ENCODE data around the gene HLA-F. TPM values are rescaled to one million over a fixed set of nuclear protein-coding genes. Genes with fewer than 3 reads are reported as not detected.

HLA-F gene
- total and polyA plus RNA-seq, 9 donors, result 16.3 to 61.6 (median 29.6) TPM

DNA sequence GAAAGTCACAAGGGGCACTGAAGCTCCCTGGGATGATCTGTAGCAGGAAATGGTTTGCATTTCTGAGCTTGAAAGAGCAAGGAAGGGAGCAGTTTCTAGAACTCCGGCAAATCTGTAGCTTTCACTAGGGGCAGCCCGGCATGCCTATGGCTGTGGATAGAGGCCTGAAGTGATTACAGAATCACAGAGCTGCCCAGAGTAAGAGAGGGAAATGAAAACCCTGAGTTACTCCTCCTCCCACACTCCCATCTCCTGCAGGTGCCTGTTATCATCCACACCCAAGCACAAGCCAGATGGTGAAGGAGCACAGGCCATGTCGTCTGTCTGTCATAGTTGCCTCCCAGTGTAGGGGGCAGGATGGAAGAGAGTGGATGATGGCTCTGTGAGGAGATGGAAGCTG is 37.1 kb downstream of the HLA-F start:
- H3K4me3 ChIP-seq, result no peak overlapping the region
- H3K27me3 ChIP-seq, result no peaks in the 10 kb centered on the region
- no peaks in the 10 kb centered on the region for H3K36me3 ChIP-seq
- no peak for DNase-seq
- intact Hi-C loops (cut with DNase I), result no loop called here
- TF ChIP-seq CTCF (IDR thresholded peaks at IDR 0.05), result no peak
- TF ChIP-seq POLR2A (IDR thresholded peaks at IDR 0.05), result no peak
- TF ChIP-seq EP300 (IDR thresholded peaks at IDR 0.05), result no peak
- H3K9me3 ChIP-seq, result no peaks in the 10 kb centered on the region
- no peak overlapping the region for H3K27ac ChIP-seq
- WGBS, 3 donors, result 34 to 53% (median 36%) methylated on average over 2 to 3 of the region's 3 CpGs
- H3K4me1 ChIP-seq (ENCODE audit: insufficient read depth), result no peaks in the 10 kb centered on the region

DNA sequence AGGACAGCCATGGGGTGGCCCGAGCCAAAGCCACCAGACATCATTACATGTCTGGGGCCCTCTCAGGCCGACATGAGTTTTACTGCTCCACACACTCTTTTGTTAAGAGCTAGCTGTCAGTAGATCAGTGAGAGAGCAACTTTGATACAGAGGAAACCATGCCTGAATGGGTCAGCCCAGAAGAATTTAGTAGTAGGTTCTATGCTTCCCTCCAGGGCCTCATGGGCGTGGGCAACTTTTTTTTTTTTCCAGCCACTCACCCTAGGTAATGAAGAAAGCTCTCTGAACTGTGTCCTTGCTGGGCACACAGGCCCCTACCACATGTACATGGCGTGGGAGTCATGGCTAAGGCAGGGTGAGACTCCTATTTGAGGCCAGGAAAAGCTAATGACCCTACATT is 38.8 kb downstream of the HLA-F start:
- H3K4me3 ChIP-seq, result no peak overlapping the region
- H3K9me3 ChIP-seq, result no peaks in the 10 kb centered on the region
- 23 to 33% (median 28%) methylated on average over 4 of the region's 4 CpGs for WGBS, 3 donors
- no peaks in the 10 kb centered on the region for H3K27me3 ChIP-seq
- TF ChIP-seq EP300 (IDR thresholded peaks at IDR 0.05) (no peak), CTCF (IDR thresholded peaks at IDR 0.05) (no peak), POLR2A (IDR thresholded peaks at IDR 0.05) (no peak)
- H3K4me1 ChIP-seq (ENCODE audit: insufficient read depth), result no peaks in the 10 kb centered on the region
- no peaks in the 10 kb centered on the region for H3K36me3 ChIP-seq
- DNase-seq, result no peak
- H3K27ac ChIP-seq, result no peak overlapping the region
- intact Hi-C loops (cut with DNase I), result no loop called here

DNA sequence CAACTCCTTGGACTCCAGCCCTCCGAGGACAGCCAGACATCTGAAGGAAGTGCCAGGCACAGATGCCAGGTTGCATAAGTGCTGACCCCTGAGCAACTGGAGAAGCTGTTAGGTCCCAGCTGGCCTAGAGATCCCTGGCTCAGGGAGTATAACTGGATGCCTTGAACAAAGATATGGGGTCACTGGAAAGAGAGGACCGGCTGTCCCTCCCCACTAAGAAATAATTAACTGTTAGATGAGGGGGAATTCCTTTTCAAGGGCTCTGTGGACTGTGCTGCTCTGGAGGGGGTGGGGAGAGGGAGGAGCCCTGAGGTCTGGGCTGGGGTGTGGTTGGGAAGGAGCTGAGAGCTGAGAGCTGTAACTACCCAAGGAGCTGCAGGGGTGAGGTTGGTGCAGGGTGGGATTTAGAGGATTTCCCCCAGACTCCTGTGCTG is 39.6 kb downstream of the HLA-F start:
- 54 to 60% (median 58%) methylated on average over 2 of the region's 2 CpGs for WGBS, 3 donors
- intact Hi-C loops (cut with DNase I), result no loop called here
- no peak overlapping the region for H3K4me3 ChIP-seq

GRCh38 chr6:29763491-29764289 is 40.5 kb downstream of the HLA-F start:
- intact Hi-C loops (cut with DNase I), result no loop called here
- DNase-seq, result no peak
- no peaks in the 10 kb centered on the region for H3K9me3 ChIP-seq

More for the DNA sequence above, 39.6 kb downstream of the HLA-F start:
- H3K27me3 ChIP-seq, result no peaks in the 10 kb centered on the region
- no peaks in the 10 kb centered on the region for H3K9me3 ChIP-seq
- H3K27ac ChIP-seq, result no peak overlapping the region
- H3K4me1 ChIP-seq (ENCODE audit: insufficient read depth), result no peaks in the 10 kb centered on the region
- no peaks in the 10 kb centered on the region for H3K36me3 ChIP-seq
- no peak for DNase-seq
- TF ChIP-seq EP300 (IDR thresholded peaks at IDR 0.05) (no peak), CTCF (IDR thresholded peaks at IDR 0.05) (no peak), POLR2A (IDR thresholded peaks at IDR 0.05) (no peak)

More at GRCh38 chr6:29763491-29764289, 40.5 kb downstream of the HLA-F start:
- Histone ChIP-seq H3K27me3 (no peaks in the 10 kb centered on the region), H3K36me3 (no peaks in the 10 kb centered on the region), H3K4me1 (ENCODE audit: insufficient read depth) (no peaks in the 10 kb centered on the region), H3K4me3 (no peak overlapping the region), H3K27ac (no peak overlapping the region)
- TF ChIP-seq EP300 (IDR thresholded peaks at IDR 0.05) (no peak), POLR2A (IDR thresholded peaks at IDR 0.05) (no peak), CTCF (IDR thresholded peaks at IDR 0.05) (no peak)
- WGBS, 3 donors, result 47 to 54% (median 49%) methylated on average over 2 of the region's 2 CpGs
